IPS-18a (cell line): ENCODE results near the gene ACP4.

Source experiments
- H3K27ac ChIP-seq: one replicate; pipeline ENCODE4 v1.5.1; 2013; ENCODE audit warnings: low read length
- H3K27me3 ChIP-seq: one replicate; pipeline ENCODE4 v1.6.1; 2013; ENCODE audit warnings: mild to moderate bottlenecking, low read length; ENCODE audit not compliant: control insufficient read depth, insufficient read depth
- H3K36me3 ChIP-seq: one replicate; pipeline ENCODE4 v1.6.1; 2013; ENCODE audit warnings: low read depth, low read length; ENCODE audit not compliant: control insufficient read depth
- H3K4me1 ChIP-seq: one replicate; pipeline ENCODE4 v1.6.1; 2013; ENCODE audit warnings: low read depth, low read length; ENCODE audit not compliant: control insufficient read depth
- H3K4me3 ChIP-seq: one replicate; pipeline ENCODE4 v1.5.1; 2013; ENCODE audit warnings: low read length
- H3K9ac ChIP-seq: one replicate; pipeline ENCODE4 v1.6.1; 2013; ENCODE audit warnings: mild to moderate bottlenecking, low read length, moderate library complexity
- H3K9me3 ChIP-seq: one replicate; pipeline ENCODE4 v1.6.1; 2013; ENCODE audit warnings: low read depth, low read length; ENCODE audit not compliant: control insufficient read depth

ACP4 gene

GRCh38 chr19:50817941-50818858 lies 28.0 kb downstream of the ACP4 start:
- Histone ChIP-seq H3K4me3 (peak overlapping the region; percentile 79), H3K27ac (no peak overlapping the region), H3K27me3 (peaks cover 50% of the 10 kb centered on the region)

GRCh38 chr19:50818859-50819472 lies 28.8 kb downstream of the ACP4 start:
- no peak overlapping the region for H3K4me3 ChIP-seq
- H3K9ac ChIP-seq = no peak overlapping the region
- H3K4me1 ChIP-seq = peaks cover 8% of the 10 kb centered on the region
- no peaks in the 10 kb centered on the region for H3K36me3 ChIP-seq
- H3K9me3 ChIP-seq = no peaks in the 10 kb centered on the region
- H3K27me3 ChIP-seq = peaks cover 50% of the 10 kb centered on the region
- no peak overlapping the region for H3K27ac ChIP-seq

More at GRCh38 chr19:50817941-50818858, 28.0 kb downstream of the ACP4 start:
- Histone ChIP-seq H3K36me3 (no peaks in the 10 kb centered on the region), H3K9me3 (no peaks in the 10 kb centered on the region), H3K4me1 (peaks cover 8% of the 10 kb centered on the region), H3K9ac (no peak overlapping the region)

- H3K27ac ChIP-seq = no peak overlapping the region
- H3K27me3 ChIP-seq = peaks cover 50% of the 10 kb centered on the region
- no peaks in the 10 kb centered on the region for H3K9me3 ChIP-seq
- H3K36me3 ChIP-seq = no peaks in the 10 kb centered on the region
- H3K4me3 ChIP-seq = peak overlapping the region; percentile 51
- H3K4me1 ChIP-seq = peaks cover 8% of the 10 kb centered on the region
- H3K9ac ChIP-seq = no peak overlapping the region
Observed at GRCh38 chr19:50819636-50820035, 29.4 kb downstream of the ACP4 start.

- no peak overlapping the region for H3K27ac ChIP-seq
- H3K36me3 ChIP-seq = no peaks in the 10 kb centered on the region
- peaks cover 50% of the 10 kb centered on the region for H3K27me3 ChIP-seq
- H3K9me3 ChIP-seq = no peaks in the 10 kb centered on the region
- H3K4me1 ChIP-seq = peaks cover 8% of the 10 kb centered on the region
- H3K4me3 ChIP-seq = peak overlapping the region; percentile 51
- H3K9ac ChIP-seq = no peak overlapping the region
Observed at GRCh38 chr19:50820086-50820485, 29.9 kb downstream of the ACP4 start.

- Histone ChIP-seq H3K9ac (no peak overlapping the region), H3K9me3 (no peaks in the 10 kb centered on the region), H3K27me3 (peaks cover 50% of the 10 kb centered on the region), H3K27ac (no peak overlapping the region), H3K4me1 (peaks cover 8% of the 10 kb centered on the region), H3K4me3 (peak overlapping the region; percentile 51), H3K36me3 (no peaks in the 10 kb centered on the region)
Observed at GRCh38 chr19:50820549-50821247, 30.5 kb downstream of the ACP4 start.

GRCh38 chr19:50821248-50821612 lies 31.0 kb downstream of the ACP4 start:
- Histone ChIP-seq H3K9ac (no peak overlapping the region), H3K4me3 (no peak overlapping the region), H3K4me1 (peaks cover 8% of the 10 kb centered on the region)

GRCh38 chr19:50821622-50822021 lies 31.4 kb downstream of the ACP4 start:
- no peak overlapping the region for H3K27ac ChIP-seq
- no peak overlapping the region for H3K4me3 ChIP-seq
- no peak overlapping the region for H3K9ac ChIP-seq
- no peaks in the 10 kb centered on the region for H3K9me3 ChIP-seq
- no peaks in the 10 kb centered on the region for H3K36me3 ChIP-seq
- peaks cover 8% of the 10 kb centered on the region for H3K4me1 ChIP-seq
- H3K27me3 ChIP-seq = peaks cover 42% of the 10 kb centered on the region

More at GRCh38 chr19:50821248-50821612, 31.0 kb downstream of the ACP4 start:
- Histone ChIP-seq H3K27ac (no peak overlapping the region), H3K27me3 (peaks cover 46% of the 10 kb centered on the region), H3K36me3 (no peaks in the 10 kb centered on the region), H3K9me3 (no peaks in the 10 kb centered on the region)

GRCh38 chr19:50822661-50823208 lies 32.5 kb downstream of the ACP4 start:
- Histone ChIP-seq H3K4me1 (peaks cover 8% of the 10 kb centered on the region), H3K36me3 (no peaks in the 10 kb centered on the region), H3K27me3 (peaks cover 46% of the 10 kb centered on the region), H3K9me3 (no peaks in the 10 kb centered on the region), H3K27ac (no peak overlapping the region), H3K4me3 (no peak overlapping the region), H3K9ac (no peak overlapping the region)

GRCh38 chr19:50823389-50824042 lies 33.3 kb downstream of the ACP4 start, which contains the start of gene KLK1:
TSS of gene KLK1 (minus strand) at chr19:50823787. CDS start at chr19:50823748, 39 bp downstream.
- Histone ChIP-seq H3K9ac (no peak within 1 kb of the TSS), H3K36me3 (no peaks in the 10 kb centered on the region), H3K27ac (no peak within 1 kb of the TSS), H3K4me1 (peaks cover 8% of the 10 kb centered on the region), H3K4me3 (no peak within 1 kb of the TSS), H3K27me3 (peaks cover 45% of the 10 kb centered on the region), H3K9me3 (no peaks in the 10 kb centered on the region)

GRCh38 chr19:50826492-50827240 lies 36.5 kb downstream of the ACP4 start:
- Histone ChIP-seq H3K27ac (no peak overlapping the region), H3K27me3 (peaks cover 14% of the 10 kb centered on the region), H3K4me1 (no peaks in the 10 kb centered on the region), H3K9ac (no peak overlapping the region), H3K4me3 (no peak overlapping the region), H3K36me3 (no peaks in the 10 kb centered on the region), H3K9me3 (no peaks in the 10 kb centered on the region)
